Loucy (cell line): Measurements from ENCODE around the gene PCDHGC4.

Experiments used
- H2AFZ ChIP-seq: fragments of 200-600 bp; sonication (generic); 2 replicates; pipeline ENCODE4 v1.6.0; 2016; ENCODE audit warnings: antibody characterized with exemption, mild to moderate bottlenecking, low read length, moderate library complexity
- H3F3A ChIP-seq: fragments of 200-600 bp; 2 replicates; pipeline ENCODE4 v1.6.0; 2016; ENCODE audit warnings: antibody characterized with exemption, low read depth, mild to moderate bottlenecking
- H3K27me3 ChIP-seq: fragments of 200-600 bp; sonication (generic); 2 replicates; pipeline ENCODE4 v1.6.1; 2014; ENCODE audit warnings: low read length, mild to moderate bottlenecking; ENCODE audit not compliant: insufficient read depth, poor library complexity, severe bottlenecking
- H3K36me3 ChIP-seq: fragments of 200-600 bp; sonication (generic); 2 replicates; pipeline ENCODE4 v1.6.1; 2016; ENCODE audit warnings: low read length; ENCODE audit not compliant: insufficient read depth
- H3K4me1 ChIP-seq: fragments of 200-600 bp; sonication (generic); 2 replicates; pipeline ENCODE4 v1.5.1; 2014; ENCODE audit warnings: low read length, mild to moderate bottlenecking; ENCODE audit not compliant: insufficient read depth, poor library complexity, severe bottlenecking
- H3K4me2 ChIP-seq: fragments of 200-600 bp; sonication (generic); 2 replicates; pipeline ENCODE4 v1.6.0; 2014; ENCODE audit warnings: antibody characterized with exemption, low read length, low read depth, mild to moderate bottlenecking; ENCODE audit not compliant: poor library complexity, severe bottlenecking
- H3K4me3 ChIP-seq: fragments of 200-600 bp; sonication (generic); 2 replicates; pipeline ENCODE4 v1.5.1; 2014; ENCODE audit warnings: low read length, mild to moderate bottlenecking, mixed read lengths; ENCODE audit not compliant: poor library complexity, severe bottlenecking
- H3K79me2 ChIP-seq: fragments of 200-600 bp; sonication (generic); 2 replicates; pipeline ENCODE4 v1.6.1; 2014; ENCODE audit warnings: low read length; ENCODE audit not compliant: insufficient read depth
- H3K9ac ChIP-seq: fragments of 200-600 bp; sonication (generic); 2 replicates; pipeline ENCODE4 v1.6.0; 2014; ENCODE audit warnings: mild to moderate bottlenecking, low read depth, low read length, moderate library complexity; ENCODE audit not compliant: poor library complexity, severe bottlenecking
- H3K9me2 ChIP-seq: fragments of 200-600 bp; sonication (generic); replicated peaks from 2 replicates; pipeline ENCODE4 v1.6.1; 2016; ENCODE audit warnings: low read depth, low read length, mixed read lengths
- H3K9me3 ChIP-seq: fragments of 200-600 bp; sonication (generic); 2 replicates; pipeline ENCODE4 v1.6.1; 2014; ENCODE audit warnings: mild to moderate bottlenecking, antibody characterized with exemption, low read length, low read depth; ENCODE audit not compliant: insufficient read depth
- H4K20me1 ChIP-seq: fragments of 200-600 bp; sonication (generic); 2 replicates; pipeline ENCODE4 v1.6.0; 2014; ENCODE audit warnings: antibody characterized with exemption, low read length, mild to moderate bottlenecking; ENCODE audit not compliant: insufficient read depth, poor library complexity, severe bottlenecking
- CTCF ChIP-seq: fragments of 200-600 bp; sonication (generic); conservative IDR thresholded peaks from 2 replicates; pipeline ENCODE4 v1.5.1; 2014; ENCODE audit warnings: mild to moderate bottlenecking, antibody characterized with exemption, low read length
- EZH2phosphoT487 ChIP-seq: fragments of 200-600 bp; IDR thresholded peaks from 2 replicates; pipeline ENCODE4 v1.6.1; 2018; ENCODE audit warnings: antibody characterized with exemption, mild to moderate bottlenecking, moderate library complexity, borderline replicate concordance

Gene PCDHGC4

DNA sequence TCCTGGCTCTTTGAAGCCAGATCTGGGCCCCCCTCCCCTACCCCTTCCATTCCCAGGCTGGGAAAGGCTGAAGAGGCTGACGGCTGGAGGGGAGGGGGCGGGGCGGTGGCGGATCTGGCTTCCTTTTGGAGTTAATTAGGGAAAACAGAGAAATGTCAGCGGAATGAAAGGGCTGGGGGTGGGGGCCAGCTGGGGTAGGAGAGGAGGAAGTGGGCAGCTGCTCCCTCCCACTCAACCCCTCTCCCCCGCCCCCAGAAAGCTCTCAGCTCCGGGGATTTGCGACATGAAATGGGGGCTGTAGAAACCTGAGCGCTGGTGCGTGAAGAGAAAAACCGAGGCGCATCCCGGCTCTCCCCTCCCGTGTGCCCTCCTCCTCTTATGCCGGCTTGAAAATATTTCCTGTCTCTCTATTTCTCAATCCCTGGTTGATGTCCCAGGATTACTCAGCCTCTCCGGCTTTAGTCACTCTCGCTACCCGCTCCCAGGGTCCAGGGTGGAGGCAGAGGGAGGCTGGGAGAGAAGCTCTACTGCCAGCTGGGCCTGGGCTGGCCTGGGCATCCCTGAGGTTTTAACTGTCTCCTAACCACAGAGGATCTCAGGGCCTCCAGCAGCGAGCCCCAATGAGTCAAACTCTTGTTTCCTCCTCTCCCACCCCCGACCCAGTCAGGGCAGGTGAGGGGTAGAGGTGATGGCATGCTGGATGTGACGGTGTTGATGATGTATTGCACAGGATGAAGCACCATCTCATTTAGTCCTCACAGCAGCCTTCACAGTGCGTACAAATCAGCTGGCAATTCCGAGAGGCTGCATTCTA is 24.2 kb downstream of the PCDHGC4 start:
- Histone ChIP-seq H4K20me1 (no peaks in the 10 kb centered on the region), H3K36me3 (peaks cover 15% of the 10 kb centered on the region; the same call in 1 of the 2 replicates), H3K4me1 (no peaks in the 10 kb centered on the region), H3K27me3 (no peaks in the 10 kb centered on the region), H3K9ac (no peak overlapping the region), H3K79me2 (no peaks in the 10 kb centered on the region), H3K4me2 (no peak overlapping the region), H3K4me3 (no peak overlapping the region), H3K9me3 (no peaks in the 10 kb centered on the region), H3K9me2 (no peaks in the 10 kb centered on the region), H3F3A (no peaks in the 10 kb centered on the region), H2AFZ (no peak overlapping the region)
- TF ChIP-seq EZH2phosphoT487 = no peak
- no peak for TF ChIP-seq CTCF

DNA sequence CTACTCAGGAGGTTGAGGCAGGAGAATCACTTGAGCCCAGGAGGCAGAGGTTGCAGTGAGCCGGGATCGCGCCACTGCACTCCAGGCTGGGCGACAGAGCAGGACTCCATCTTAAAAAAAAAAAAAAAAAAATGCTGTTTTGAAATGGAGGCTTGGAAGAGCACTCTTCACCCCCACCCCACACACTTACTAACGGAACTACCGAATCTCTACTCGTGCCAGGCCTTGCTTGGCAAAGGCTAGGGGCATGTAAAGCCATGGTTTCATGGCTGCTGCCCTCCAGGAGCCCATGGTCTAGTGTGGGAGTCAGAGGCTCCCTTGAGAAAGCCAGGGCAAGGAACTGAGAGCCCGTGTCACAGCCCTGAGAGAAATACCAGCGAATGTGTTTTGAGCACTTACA is 25.3 kb downstream of the PCDHGC4 start:
- H3K4me3 ChIP-seq = no peak overlapping the region
- H3K9me2 ChIP-seq = no peaks in the 10 kb centered on the region
- no peaks in the 10 kb centered on the region for H3K79me2 ChIP-seq
- no peaks in the 10 kb centered on the region for H3F3A ChIP-seq
- H2AFZ ChIP-seq = no peak overlapping the region
- no peaks in the 10 kb centered on the region for H3K27me3 ChIP-seq
- H3K9ac ChIP-seq = no peak overlapping the region
- no peaks in the 10 kb centered on the region for H3K9me3 ChIP-seq
- no peaks in the 10 kb centered on the region for H3K4me1 ChIP-seq
- no peak for TF ChIP-seq CTCF
- TF ChIP-seq EZH2phosphoT487 = no peak
- H4K20me1 ChIP-seq = no peaks in the 10 kb centered on the region
- no peak overlapping the region for H3K4me2 ChIP-seq
- peaks cover 27% of the 10 kb centered on the region; the same call in 1 of the 2 replicates for H3K36me3 ChIP-seq

GRCh38 chr5:141510850-141511601 is 26.2 kb downstream of the PCDHGC4 start:
- Histone ChIP-seq H3K4me1 (no peaks in the 10 kb centered on the region), H3K9me3 (no peaks in the 10 kb centered on the region), H3K27me3 (no peaks in the 10 kb centered on the region), H3K79me2 (no peaks in the 10 kb centered on the region), H3K9me2 (no peaks in the 10 kb centered on the region), H4K20me1 (no peaks in the 10 kb centered on the region), H3K36me3 (peaks cover 35% of the 10 kb centered on the region; the same call in 1 of the 2 replicates), H2AFZ (no peak overlapping the region), H3K4me2 (no peak overlapping the region), H3K9ac (no peak overlapping the region), H3K4me3 (no peak overlapping the region), H3F3A (no peaks in the 10 kb centered on the region)
- TF ChIP-seq EZH2phosphoT487 = no peak
- no peak for TF ChIP-seq CTCF
